Neural cell (in vitro differentiated cells): ENCODE data around the gene RC3H1.

Experiments
- CTCF ChIP-seq: fragments of 450-650 bp; IDR thresholded peaks from 2 replicates; pipeline ENCODE4 v1.5.1; 2014; ENCODE audit warnings: antibody characterized with exemption, mild to moderate bottlenecking, moderate library complexity; ENCODE audit not compliant: poor library complexity, severe bottlenecking
- EZH2 ChIP-seq: fragments of 200-600, 300-800 bp; shearing (Covaris generic), sonication (generic); IDR thresholded peaks from 2 replicates; pipeline ENCODE4 v1.6.1; 2014; ENCODE audit warnings: antibody characterized with exemption, low read length, borderline replicate concordance, mild to moderate bottlenecking; ENCODE audit not compliant: insufficient read depth, poor library complexity, severe bottlenecking
- MXI1 ChIP-seq: fragments of 450-650 bp; conservative IDR thresholded peaks from 2 replicates; pipeline ENCODE4 v1.6.1; 2014; ENCODE audit warnings: antibody characterized with exemption, mild to moderate bottlenecking; ENCODE audit not compliant: poor library complexity, severe bottlenecking
- POLR2AphosphoS5 ChIP-seq: IDR thresholded peaks from 2 replicates; pipeline ENCODE4 v1.6.1; 2012

GRCh38 chr1:173917635-173918493 is 104.3 kb downstream of the RC3H1 start:
- TF ChIP-seq CTCF (no peak), POLR2AphosphoS5 (no peak), EZH2 (no peak), MXI1 (no peak)
